ENCODE results near the gene SH2D3A.
"Not testable (repeated sequence)": the region's sequence is repeated elsewhere in the genome, so short reads cannot be mapped to it uniquely, and the experiment has no call there.

The SH2D3A gene

GRCh38 chr19:6719540-6719861, 47.7 kb downstream of the SH2D3A start:
- no peak for DNase-seq

GRCh38 chr19:6718741-6719539, 48.3 kb downstream of the SH2D3A start:
- DNase-seq: peak; percentile 31

DNA sequence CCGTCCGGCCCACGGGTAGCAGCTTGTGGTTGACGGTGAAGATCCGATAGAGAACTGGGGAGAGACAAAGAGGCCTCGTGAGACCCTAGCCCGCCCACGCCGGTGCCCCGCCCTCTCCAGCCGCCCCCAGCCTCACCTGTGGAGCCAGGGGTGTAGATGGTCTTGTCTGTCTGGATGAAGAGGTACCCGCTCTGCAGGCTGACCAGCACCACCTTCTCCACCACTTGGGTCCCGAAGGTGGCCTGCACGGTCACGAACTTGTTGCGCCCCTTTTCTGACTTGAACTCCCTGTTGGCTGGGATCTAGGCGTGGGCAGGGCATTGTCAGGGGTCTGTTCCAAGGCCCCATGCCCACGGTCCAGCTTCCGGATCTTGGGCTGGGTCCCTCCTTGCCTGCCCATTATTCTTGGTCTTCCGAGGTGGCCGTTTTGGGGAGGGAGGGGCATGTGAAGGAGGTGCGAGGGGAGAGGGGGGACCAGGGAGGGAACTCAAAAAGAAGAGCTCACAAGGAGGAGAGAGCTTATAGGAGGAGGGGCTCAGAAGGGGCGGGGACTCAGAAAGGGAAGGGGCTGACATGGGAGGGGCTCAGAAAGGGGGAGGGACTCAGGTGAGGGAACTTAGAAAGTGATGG, 49.0 kb downstream of the SH2D3A start:
- no peak for DNase-seq

- no peak for DNase-seq
Measured at GRCh38 chr19:6717441-6717971, 49.7 kb downstream of the SH2D3A start.

- DNase-seq: no peak
Measured at GRCh38 chr19:6717036-6717435, 50.2 kb downstream of the SH2D3A start.

DNA sequence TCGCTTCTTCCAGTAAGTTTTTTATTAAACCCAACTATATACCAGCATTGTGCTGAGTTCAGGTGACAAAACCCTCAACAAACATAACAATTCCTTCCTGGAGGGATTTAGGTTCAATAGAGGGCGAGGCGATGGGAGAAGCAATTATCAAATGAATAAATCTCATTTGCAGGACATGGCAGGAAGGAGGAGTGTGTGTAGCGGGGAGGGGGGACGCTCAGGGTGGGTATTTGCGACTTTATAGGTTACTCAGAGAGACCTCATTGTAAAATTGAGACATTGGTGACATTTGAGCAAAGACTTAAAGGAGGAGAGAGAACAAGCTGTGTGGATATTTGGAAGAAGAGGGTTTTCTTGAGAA, 50.6 kb downstream of the SH2D3A start:
- DNase-seq: no peak

DNA sequence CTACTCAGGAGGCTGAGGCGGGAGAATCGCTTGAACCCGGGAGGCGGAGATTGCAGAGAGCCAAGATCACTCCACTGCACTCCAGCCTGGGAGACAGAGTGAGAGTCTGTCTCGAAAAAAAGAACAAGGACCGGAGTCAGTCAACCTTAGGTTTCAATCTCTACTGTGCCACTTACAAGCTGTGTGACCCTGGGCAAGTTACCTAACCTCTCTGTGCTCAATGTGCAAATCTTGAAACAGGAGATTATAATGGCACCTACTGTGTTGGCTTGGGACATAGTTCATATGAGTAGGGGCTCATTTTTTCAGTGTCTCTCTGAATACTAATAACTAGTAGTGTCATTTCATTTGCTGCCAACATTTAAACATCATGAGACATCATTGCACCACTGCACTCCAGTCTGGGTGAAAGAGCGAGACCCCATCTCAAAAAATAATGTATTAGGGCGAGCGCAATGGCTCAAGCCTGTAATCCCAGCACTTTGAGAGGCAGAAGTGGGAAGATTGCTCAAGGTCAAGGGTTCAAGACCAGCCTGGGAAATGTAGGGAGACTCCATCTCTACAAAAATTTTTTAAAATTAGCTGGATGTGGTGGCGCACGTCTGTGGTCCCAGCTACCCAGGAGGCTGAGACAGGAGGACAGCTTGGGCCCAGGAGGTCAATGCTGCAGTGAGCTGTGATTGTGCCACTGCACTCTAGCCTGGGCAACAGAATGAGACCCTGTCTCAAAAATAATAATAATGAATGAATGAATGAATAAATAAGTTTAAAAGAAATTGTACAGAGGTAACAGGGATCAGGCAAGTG, 52.3 kb downstream of the SH2D3A start:
- no peak for DNase-seq

DNA sequence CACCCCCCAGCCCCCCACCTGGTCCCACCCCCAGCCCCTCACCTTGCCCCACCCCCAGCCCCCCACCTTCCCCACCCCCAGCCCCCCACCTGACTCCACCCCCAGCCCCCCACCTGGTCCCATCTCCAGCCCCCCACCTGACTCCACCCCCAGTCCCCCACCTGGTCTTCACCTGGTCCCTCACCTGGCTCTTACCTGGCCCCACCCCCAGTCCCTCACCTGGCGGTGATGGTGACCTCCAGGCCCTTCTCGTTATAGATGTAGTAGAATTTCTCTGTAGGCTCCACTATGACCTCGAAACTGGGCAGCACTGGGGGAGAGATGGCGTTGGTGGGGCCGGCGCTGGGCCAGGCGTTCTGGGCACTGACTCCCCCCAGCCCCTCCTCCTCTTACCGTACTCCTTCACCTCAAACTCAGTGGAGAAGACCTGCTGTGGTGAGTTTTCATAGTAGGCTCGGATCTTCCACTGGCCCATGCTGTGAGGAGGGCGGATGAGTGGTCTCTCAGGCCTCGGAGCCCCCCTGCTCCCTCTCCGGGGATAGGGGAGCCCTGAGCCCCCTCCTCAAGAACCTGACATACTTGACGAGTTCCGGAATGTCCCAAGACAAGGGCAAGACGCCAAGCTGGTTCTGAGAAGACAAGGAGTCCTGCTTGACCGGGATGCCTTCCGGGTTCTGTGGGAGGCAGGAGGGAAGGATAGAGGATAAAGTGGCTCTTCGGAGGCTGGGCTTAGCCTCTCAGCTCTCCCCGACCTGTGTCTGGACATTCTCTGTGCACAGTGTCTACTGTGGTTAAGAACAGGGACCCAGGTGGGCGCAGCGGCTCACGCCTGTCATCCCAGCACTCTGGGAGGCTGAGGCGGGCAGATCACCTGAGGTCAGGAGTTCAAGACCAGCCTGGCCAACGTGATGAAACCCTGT, 53.2 kb downstream of the SH2D3A start:
- no peak for DNase-seq

- DNase-seq: no peak
Measured at GRCh38 chr19:6712692-6713670, 54.3 kb downstream of the SH2D3A start.

GRCh38 chr19:6712231-6712630, 55.0 kb downstream of the SH2D3A start:
- DNase-seq: no peak

GRCh38 chr19:6711605-6712004, 55.6 kb downstream of the SH2D3A start:
- DNase-seq: no peak

- no peak for DNase-seq
Measured at GRCh38 chr19:6711078-6711361, 56.2 kb downstream of the SH2D3A start.

GRCh38 chr19:6710273-6711077, 56.8 kb downstream of the SH2D3A start:
- DNase-seq: peak; percentile 9

GRCh38 chr19:6709549-6709948, 57.7 kb downstream of the SH2D3A start:
- DNase-seq: no peak

DNA sequence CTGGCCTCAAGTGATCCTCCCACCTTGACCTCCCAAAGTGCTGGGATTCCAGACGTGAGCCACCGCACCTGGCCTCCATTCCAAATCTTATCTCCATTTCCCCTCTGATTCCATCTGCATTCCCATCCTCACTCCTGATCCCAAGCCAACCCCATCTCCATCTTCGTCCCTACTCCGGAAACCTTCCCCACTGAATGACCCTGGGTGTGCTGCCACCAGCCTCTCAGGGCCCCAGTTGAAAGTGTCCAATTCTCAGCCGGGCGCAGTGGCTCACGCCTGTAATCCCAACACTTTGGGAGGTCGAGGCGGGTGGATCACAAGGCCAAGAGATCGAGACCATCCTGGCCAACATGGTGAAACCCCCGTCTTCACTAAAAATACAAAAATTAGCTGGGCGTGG, 58.3 kb downstream of the SH2D3A start:
- DNase-seq: not testable (repeated sequence)

GRCh38 chr19:6708346-6708745, 58.9 kb downstream of the SH2D3A start:
- no peak for DNase-seq

DNA sequence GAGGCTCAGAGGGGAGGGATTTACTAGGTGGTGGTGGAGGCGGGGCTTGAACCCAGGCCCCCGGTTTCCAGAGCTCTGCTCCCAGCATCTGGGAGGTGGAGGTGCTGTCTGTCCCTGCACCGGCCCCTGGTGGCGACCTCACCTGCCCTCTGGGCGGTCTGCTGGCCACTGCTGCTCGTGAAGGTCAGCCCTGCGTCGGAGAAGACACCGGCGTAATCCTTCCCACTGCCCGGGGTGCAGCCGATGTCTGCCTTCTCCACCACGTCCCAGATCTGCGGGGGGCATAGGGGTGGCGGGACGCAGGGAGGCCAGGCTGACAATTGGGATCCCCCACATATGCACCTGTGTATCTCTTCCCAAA, 59.6 kb downstream of the SH2D3A start:
- DNase-seq: no peak

- no peak for DNase-seq
Measured at GRCh38 chr19:6707011-6707657, 60.1 kb downstream of the SH2D3A start.

- no peak for DNase-seq
Measured at GRCh38 chr19:6706633-6706958, 60.6 kb downstream of the SH2D3A start.

DNA sequence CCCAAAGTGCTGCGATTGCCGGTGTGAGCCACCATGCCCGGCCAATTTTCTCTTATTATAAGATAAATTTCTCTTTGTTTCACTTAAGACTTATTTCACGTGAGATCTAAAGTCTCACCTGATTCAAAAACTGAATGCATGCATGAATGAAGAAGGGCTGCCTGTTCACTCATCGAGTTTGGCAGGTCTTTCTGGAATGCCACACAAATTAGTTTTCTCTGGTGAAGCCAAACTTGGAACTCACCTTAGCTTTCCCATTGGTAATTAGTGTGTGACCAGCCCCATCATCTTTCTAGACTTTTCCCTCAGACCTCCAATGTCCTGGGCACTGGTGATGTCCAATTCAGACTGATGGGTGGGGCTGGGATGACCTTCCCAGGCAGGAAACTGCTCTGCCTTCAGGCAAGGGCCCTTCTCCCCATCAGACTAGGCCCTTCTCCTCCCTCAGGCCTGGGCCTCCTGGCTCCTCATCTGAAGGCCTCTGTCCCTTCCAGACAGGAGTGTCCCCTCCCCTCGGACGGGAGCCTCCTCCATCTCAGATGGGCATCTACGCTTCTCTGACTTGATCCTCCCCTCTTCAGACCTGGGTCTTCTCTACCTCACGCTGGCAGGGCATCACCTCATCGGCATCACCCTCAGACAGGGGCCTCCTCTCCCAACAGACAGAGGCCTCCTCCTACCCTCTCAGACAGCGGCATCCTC, 61.2 kb downstream of the SH2D3A start:
- DNase-seq: no peak

All from CD4-positive, alpha-beta T cell treated with Interleukin-21 for 1 hour (primary cell).